B cell (primary cell): ENCODE results near the gene PPP1R8. TPM values are rescaled to one million over a fixed set of nuclear protein-coding genes. Genes with fewer than 3 reads are reported as not detected.
"Not testable (repeated sequence)": the region's sequence is repeated elsewhere in the genome, so short reads cannot be mapped to it uniquely, and the experiment has no call there.

ENCODE experiments used
- ATAC-seq: fragments of 200-7000 bp; cut with Tn5 transposase; one replicate; pipeline ENCODE4 v1.10.0; 2021; ENCODE audit warnings: low read depth, mild to moderate bottlenecking, moderate number of reproducible peaks, moderate library complexity
- CTCF ChIA-PET: fragments of 350-600 bp; sonication (Branson Sonifier 250); formaldehyde crosslinking; loops from one replicate; lab custom pipeline; 2021; ENCODE audit warnings: antibody characterized with exemption, inconsistent platforms; lab: Charles Lee
- POLR2A ChIA-PET: fragments of 350-600 bp; sonication (Branson Sonifier 250); formaldehyde crosslinking; loops from one replicate; lab custom pipeline; 2021; ENCODE audit warnings: antibody characterized with exemption; lab: Charles Lee
- DNase-seq: peaks from one replicate; pipeline ENCODE4 v3.0.0; 2013
- H2AFZ ChIP-seq: 2 replicates; pipeline ENCODE4 v1.6.1; 2012; ENCODE audit warnings: mild to moderate bottlenecking, low read depth, low read length; ENCODE audit not compliant: insufficient read depth, poor library complexity, severe bottlenecking
- H3K27ac ChIP-seq, 2 donors: 1 replicate in 1 of 2; 2 replicates in 1 of 2; pipeline ENCODE4 v1.5.1; 2012 to 2013; ENCODE audit warnings: low read length in 2 of 2, mild to moderate bottlenecking in 2 of 2, moderate library complexity in 1 of 2
- H3K27me3 ChIP-seq, 4 experiments: fragments of 200-600 bp in 1 of 4; sonication (generic) in 1 of 4; replicated peaks in 1 of 4; 1 replicate in 2 of 4; 2 replicates in 2 of 4; pipeline versions ENCODE4 v1.6.1 to v1.7.0; 2013 to 2016; ENCODE audit warnings: low read length in 3 of 4, mild to moderate bottlenecking in 2 of 4, mixed read lengths in 1 of 4, moderate library complexity in 1 of 4; ENCODE audit not compliant: insufficient read depth in 4 of 4, control insufficient read depth in 3 of 4; ENCODE audit errors: control extremely low read depth in 1 of 4
- H3K36me3 ChIP-seq, 2 experiments: replicated peaks in 1 of 2; 1 replicate in 1 of 2; 2 replicates in 1 of 2; pipeline versions ENCODE4 v1.6.1 to v1.7.1; 2013; ENCODE audit warnings: low read length in 1 of 2; ENCODE audit not compliant: insufficient read depth in 2 of 2, control insufficient read depth in 1 of 2; ENCODE audit errors: control extremely low read depth in 1 of 2, extremely low read depth in 1 of 2
- H3K4me1 ChIP-seq, 2 donors: fragments of 200-600 bp in 1 of 2; sonication (generic) in 1 of 2; 1 replicate in 1 of 2; 2 replicates in 1 of 2; pipeline versions ENCODE4 v1.5.1 to v1.6.1; 2013 to 2017; ENCODE audit warnings: low read length in 2 of 2; ENCODE audit not compliant: control insufficient read depth in 2 of 2, insufficient read depth in 2 of 2
- H3K4me2 ChIP-seq: replicated peaks from 2 replicates; pipeline ENCODE3; 2012; ENCODE audit warnings: mild to moderate bottlenecking, low read depth, low read length; ENCODE audit not compliant: poor library complexity, severe bottlenecking
- H3K4me3 ChIP-seq, 5 experiments: fragments of 200-600 bp in 1 of 5; sonication (generic) in 1 of 5; 1 replicate in 3 of 5; 2 replicates in 2 of 5; pipeline versions ENCODE4 v1.5.1 to v1.7.0; 2011 to 2016; ENCODE audit warnings: low read length in 4 of 5, mild to moderate bottlenecking in 4 of 5, low read depth in 2 of 5, control low read depth in 1 of 5, moderate library complexity in 1 of 5; ENCODE audit not compliant: insufficient read depth in 1 of 5; ENCODE audit errors: control extremely low read depth in 1 of 5, extremely low read depth in 1 of 5
- H3K79me2 ChIP-seq: fragments of 200-600 bp; sonication (generic); one replicate; pipeline ENCODE4 v1.6.0; 2016; ENCODE audit warnings: low read length; ENCODE audit not compliant: control insufficient read depth, insufficient read depth
- H3K9ac ChIP-seq: fragments of 200-600 bp; sonication (generic); 2 replicates; pipeline ENCODE4 v1.6.1; 2017; ENCODE audit warnings: mild to moderate bottlenecking, low read length, moderate library complexity
- H3K9me3 ChIP-seq, 3 donors: one replicate each; pipeline versions ENCODE4 v1.6.1 to v1.7.1; 2013; ENCODE audit warnings: low read length in 2 of 3; ENCODE audit not compliant: control insufficient read depth in 2 of 3, insufficient read depth in 1 of 3; ENCODE audit errors: control extremely low read depth in 1 of 3
- H4K20me1 ChIP-seq: 2 replicates; pipeline ENCODE4 v1.6.0; 2012; ENCODE audit warnings: mild to moderate bottlenecking, low read length; ENCODE audit not compliant: insufficient read depth, control insufficient read depth, poor library complexity, severe bottlenecking
- H3K27ac Mint-ChIP-seq: one replicate; pipeline ENCODE4 v1.8.0; 2021; ENCODE audit warnings: mixed read lengths
- H3K27me3 Mint-ChIP-seq: one replicate; pipeline ENCODE4 v1.8.0; 2021; ENCODE audit warnings: mixed read lengths
- H3K4me1 Mint-ChIP-seq: one replicate; pipeline ENCODE4 v1.8.0; 2021; ENCODE audit warnings: mixed read lengths
- H3K4me3 Mint-ChIP-seq: one replicate; pipeline ENCODE4 v1.8.0; 2021; ENCODE audit warnings: mixed read lengths
- H3K9me3 Mint-ChIP-seq: one replicate; pipeline ENCODE4 v1.8.0; 2022; ENCODE audit warnings: mixed read lengths; ENCODE audit not compliant: insufficient read depth
- EZH2 ChIP-seq: IDR thresholded peaks from 2 replicates; pipeline ENCODE4 v1.6.1; 2012; ENCODE audit warnings: borderline replicate concordance, low read depth, mild to moderate bottlenecking, moderate library complexity, low read length; ENCODE audit not compliant: insufficient read depth, poor library complexity, severe bottlenecking
- WGBS: methylation state at CpG from one replicate; pipeline ENCODE4 v1.1.5; 2013; ENCODE audit warnings: missing lambda C conversion rate; ENCODE audit not compliant: insufficient coverage; 5-methylcytosine and 5-hydroxymethylcytosine counted together
- intact Hi-C: fragments of 100-400 bp; cut with micrococcal nuclease; formaldehyde crosslinking; loops from one replicate; pipeline ENCODE4 v1.10.0; 2022
- polyA plus RNA-seq: library from polyadenylated mRNA; depleted of rRNA; stranded (reverse); fragments of >200 nt; gene quantifications from 2 replicates; pipeline ENCODE4 v1.2.3, GENCODE V29; 2012
- total RNA-seq, 2 donors: library from RNA; stranded (reverse); fragments of 120-200 nt in 1 of 2; gene quantifications; 1 replicate in 1 of 2; 2 replicates in 1 of 2; pipeline versions ENCODE4 v1.2.3 to v1.2.4, GENCODE V29; 2013 to 2022
- TF ChIP-seq, protein P1 (sequence below): fragments of 200-600 bp; IDR thresholded peaks from one replicate; pipeline ENCODE4 v1.8.0; 2022; ENCODE audit warnings: antibody characterized with exemption, mild to moderate bottlenecking

Gene PPP1R8
- total and polyA plus RNA-seq, 2 donors (not counting 1 experiment from before 2014, with no cell fraction given): 23.9 to 45.1 TPM

DNA sequence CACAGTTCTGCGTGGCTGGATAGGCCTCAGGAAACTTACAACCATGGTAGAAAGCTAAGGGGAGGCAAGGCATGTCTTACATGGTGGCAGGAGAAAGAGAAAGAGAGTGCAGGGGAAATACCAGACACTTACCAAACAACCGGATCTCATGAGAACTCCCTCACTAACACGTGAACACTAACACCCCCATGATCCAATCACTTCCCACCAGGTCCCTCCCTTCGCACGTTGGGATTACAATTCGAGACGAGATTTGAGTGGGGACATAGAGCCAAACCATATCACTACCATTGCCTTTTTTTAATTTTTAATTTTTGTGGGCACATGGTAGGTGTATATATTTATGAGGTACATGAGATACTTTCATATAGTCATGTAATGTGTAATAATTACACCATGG, 23.8 kb upstream of the PPP1R8 start:
- H3K9me3 ChIP-seq: no peaks in the 10 kb centered on the region
- H4K20me1 ChIP-seq: no peaks in the 10 kb centered on the region
- H3K4me2 ChIP-seq: no peak overlapping the region
- Mint-ChIP-seq H3K4me1 (no peaks in the 10 kb centered on the region), H3K9me3 (no peaks in the 10 kb centered on the region), H3K27ac (no peak overlapping the region), H3K27me3 (no peaks in the 10 kb centered on the region), H3K4me3 (no peak overlapping the region)
- no peak overlapping the region for H3K4me3 ChIP-seq
- intact Hi-C loops: no loop called here
- WGBS: no CpG with 5 or more reads among the region's 7 CpGs
- peaks cover 0 to 33% of the 10 kb centered on the region in 2 experiments for H3K36me3 ChIP-seq
- H3K27me3 ChIP-seq: no peaks in the 10 kb centered on the region
- ATAC-seq (no peak), DNase-seq (no peak)
- H2AFZ ChIP-seq: no peak overlapping the region
- no peaks in the 10 kb centered on the region for H3K79me2 ChIP-seq
- no peak overlapping the region for H3K9ac ChIP-seq
- TF ChIP-seq, protein P1, sequence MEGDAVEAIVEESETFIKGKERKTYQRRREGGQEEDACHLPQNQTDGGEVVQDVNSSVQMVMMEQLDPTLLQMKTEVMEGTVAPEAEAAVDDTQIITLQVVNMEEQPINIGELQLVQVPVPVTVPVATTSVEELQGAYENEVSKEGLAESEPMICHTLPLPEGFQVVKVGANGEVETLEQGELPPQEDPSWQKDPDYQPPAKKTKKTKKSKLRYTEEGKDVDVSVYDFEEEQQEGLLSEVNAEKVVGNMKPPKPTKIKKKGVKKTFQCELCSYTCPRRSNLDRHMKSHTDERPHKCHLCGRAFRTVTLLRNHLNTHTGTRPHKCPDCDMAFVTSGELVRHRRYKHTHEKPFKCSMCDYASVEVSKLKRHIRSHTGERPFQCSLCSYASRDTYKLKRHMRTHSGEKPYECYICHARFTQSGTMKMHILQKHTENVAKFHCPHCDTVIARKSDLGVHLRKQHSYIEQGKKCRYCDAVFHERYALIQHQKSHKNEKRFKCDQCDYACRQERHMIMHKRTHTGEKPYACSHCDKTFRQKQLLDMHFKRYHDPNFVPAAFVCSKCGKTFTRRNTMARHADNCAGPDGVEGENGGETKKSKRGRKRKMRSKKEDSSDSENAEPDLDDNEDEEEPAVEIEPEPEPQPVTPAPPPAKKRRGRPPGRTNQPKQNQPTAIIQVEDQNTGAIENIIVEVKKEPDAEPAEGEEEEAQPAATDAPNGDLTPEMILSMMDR: no peak
- no peak for TF ChIP-seq EZH2
- H3K4me1 ChIP-seq: no peaks in the 10 kb centered on the region
- CTCF ChIA-PET: no interaction called here
- no peak overlapping the region for H3K27ac ChIP-seq
- POLR2A ChIA-PET: no interaction called here

GRCh38 chr1:27807385-27807784, 23.2 kb upstream of the PPP1R8 start:
- Histone ChIP-seq H3K27me3 (no peaks in the 10 kb centered on the region), H3K4me2 (no peak overlapping the region), H3K9ac (no peak overlapping the region), H3K27ac (no peak overlapping the region), H3K36me3 (peaks cover 0 to 31% of the 10 kb centered on the region in 2 experiments), H3K4me3 (no peak overlapping the region), H4K20me1 (no peaks in the 10 kb centered on the region), H3K79me2 (no peaks in the 10 kb centered on the region), H3K4me1 (no peaks in the 10 kb centered on the region), H2AFZ (no peak overlapping the region), H3K9me3 (no peaks in the 10 kb centered on the region)
- no CpG with 5 or more reads among the region's 2 CpGs for WGBS
- DNase-seq: no peak
- Mint-ChIP-seq H3K4me3 (no peak overlapping the region), H3K27me3 (no peaks in the 10 kb centered on the region), H3K9me3 (no peaks in the 10 kb centered on the region), H3K4me1 (no peaks in the 10 kb centered on the region), H3K27ac (no peak overlapping the region)
- TF ChIP-seq, protein P1: no peak
- no peak for TF ChIP-seq EZH2
- ATAC-seq: no peak
- intact Hi-C loops: no loop called here
- ChIA-PET CTCF (no interaction called here), POLR2A (no interaction called here)

DNA sequence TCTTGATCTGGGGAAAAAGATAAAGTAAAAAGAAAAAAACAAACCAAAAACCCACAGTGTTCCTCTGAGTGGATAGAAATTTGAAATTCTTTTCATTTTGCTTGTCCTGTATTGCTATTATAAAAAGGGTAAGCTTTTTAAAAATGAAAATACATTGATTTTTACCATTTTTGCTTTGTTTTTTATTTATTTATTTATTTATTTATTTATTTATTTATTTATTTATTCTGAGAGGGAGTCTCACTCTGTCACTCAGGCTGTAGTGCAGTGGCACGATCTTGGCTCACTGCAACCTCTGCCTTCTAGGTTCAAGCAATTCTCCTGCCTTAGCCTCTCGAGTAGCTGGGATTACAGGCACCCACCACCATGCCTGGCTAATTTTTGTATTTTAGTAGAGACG, 22.5 kb upstream of the PPP1R8 start:
- H3K9me3 Mint-ChIP-seq, H3K27me3 ChIP-seq, CTCF ChIA-PET, POLR2A ChIA-PET, H2AFZ ChIP-seq, H3K4me1 ChIP-seq, H3K27ac Mint-ChIP-seq, H3K79me2 ChIP-seq, ATAC-seq, H3K4me3 ChIP-seq, H3K27me3 Mint-ChIP-seq, H3K4me3 Mint-ChIP-seq, H3K9me3 ChIP-seq, DNase-seq, H4K20me1 ChIP-seq, H3K27ac ChIP-seq, H3K4me1 Mint-ChIP-seq, H3K9ac ChIP-seq, H3K4me2 ChIP-seq, intact Hi-C loops: not testable (repeated sequence)
- WGBS: no CpG with 5 or more reads among the region's 3 CpGs
- peaks cover under 1 to 31% of the 10 kb centered on the region in 2 experiments for H3K36me3 ChIP-seq
